OCI-LY7 (cell line): ENCODE data around the gene TIGD7.

Experiments
- CTCF ChIP-seq: fragments of 200-600 bp; sonication (generic); conservative IDR thresholded peaks from 2 replicates; pipeline ENCODE4 v1.5.1; 2014; ENCODE audit warnings: mild to moderate bottlenecking, antibody characterized with exemption, low read length, moderate library complexity, mixed read lengths
- EZH2phosphoT487 ChIP-seq: fragments of 200-600 bp; sonication (generic); IDR thresholded peaks from 2 replicates; pipeline ENCODE4 v1.6.1; 2018; ENCODE audit warnings: low read depth, borderline replicate concordance, mild to moderate bottlenecking, mixed run types, antibody characterized with exemption, low read length, moderate library complexity, mixed read lengths

GRCh38 chr16:3306078-3306477 lies 848 bp upstream of the TIGD7 start:
- TF ChIP-seq CTCF: no peak
- no peak for TF ChIP-seq EZH2phosphoT487
